Loucy (cell line): ENCODE results near the gene PTPN21.

Source experiments
- H2AFZ ChIP-seq: fragments of 200-600 bp; sonication (generic); 2 replicates; pipeline ENCODE4 v1.6.0; 2016; ENCODE audit warnings: antibody characterized with exemption, mild to moderate bottlenecking, low read length, moderate library complexity
- H3F3A ChIP-seq: fragments of 200-600 bp; 2 replicates; pipeline ENCODE4 v1.6.0; 2016; ENCODE audit warnings: antibody characterized with exemption, low read depth, mild to moderate bottlenecking
- H3K27me3 ChIP-seq: fragments of 200-600 bp; sonication (generic); 2 replicates; pipeline ENCODE4 v1.6.1; 2014; ENCODE audit warnings: low read length, mild to moderate bottlenecking; ENCODE audit not compliant: insufficient read depth, poor library complexity, severe bottlenecking
- H3K36me3 ChIP-seq: fragments of 200-600 bp; sonication (generic); 2 replicates; pipeline ENCODE4 v1.6.1; 2016; ENCODE audit warnings: low read length; ENCODE audit not compliant: insufficient read depth
- H3K4me1 ChIP-seq: fragments of 200-600 bp; sonication (generic); 2 replicates; pipeline ENCODE4 v1.5.1; 2014; ENCODE audit warnings: low read length, mild to moderate bottlenecking; ENCODE audit not compliant: insufficient read depth, poor library complexity, severe bottlenecking
- H3K4me2 ChIP-seq: fragments of 200-600 bp; sonication (generic); 2 replicates; pipeline ENCODE4 v1.6.0; 2014; ENCODE audit warnings: antibody characterized with exemption, low read length, low read depth, mild to moderate bottlenecking; ENCODE audit not compliant: poor library complexity, severe bottlenecking
- H3K4me3 ChIP-seq: fragments of 200-600 bp; sonication (generic); 2 replicates; pipeline ENCODE4 v1.5.1; 2014; ENCODE audit warnings: low read length, mild to moderate bottlenecking, mixed read lengths; ENCODE audit not compliant: poor library complexity, severe bottlenecking
- H3K79me2 ChIP-seq: fragments of 200-600 bp; sonication (generic); 2 replicates; pipeline ENCODE4 v1.6.1; 2014; ENCODE audit warnings: low read length; ENCODE audit not compliant: insufficient read depth
- H3K9ac ChIP-seq: fragments of 200-600 bp; sonication (generic); 2 replicates; pipeline ENCODE4 v1.6.0; 2014; ENCODE audit warnings: mild to moderate bottlenecking, low read depth, low read length, moderate library complexity; ENCODE audit not compliant: poor library complexity, severe bottlenecking
- H3K9me2 ChIP-seq: fragments of 200-600 bp; sonication (generic); replicated peaks from 2 replicates; pipeline ENCODE4 v1.6.1; 2016; ENCODE audit warnings: low read depth, low read length, mixed read lengths
- H3K9me3 ChIP-seq: fragments of 200-600 bp; sonication (generic); 2 replicates; pipeline ENCODE4 v1.6.1; 2014; ENCODE audit warnings: mild to moderate bottlenecking, antibody characterized with exemption, low read length, low read depth; ENCODE audit not compliant: insufficient read depth
- H4K20me1 ChIP-seq: fragments of 200-600 bp; sonication (generic); 2 replicates; pipeline ENCODE4 v1.6.0; 2014; ENCODE audit warnings: antibody characterized with exemption, low read length, mild to moderate bottlenecking; ENCODE audit not compliant: insufficient read depth, poor library complexity, severe bottlenecking
- CTCF ChIP-seq: fragments of 200-600 bp; sonication (generic); conservative IDR thresholded peaks from 2 replicates; pipeline ENCODE4 v1.5.1; 2014; ENCODE audit warnings: mild to moderate bottlenecking, antibody characterized with exemption, low read length
- EZH2phosphoT487 ChIP-seq: fragments of 200-600 bp; IDR thresholded peaks from 2 replicates; pipeline ENCODE4 v1.6.1; 2018; ENCODE audit warnings: antibody characterized with exemption, mild to moderate bottlenecking, moderate library complexity, borderline replicate concordance

The PTPN21 gene

DNA sequence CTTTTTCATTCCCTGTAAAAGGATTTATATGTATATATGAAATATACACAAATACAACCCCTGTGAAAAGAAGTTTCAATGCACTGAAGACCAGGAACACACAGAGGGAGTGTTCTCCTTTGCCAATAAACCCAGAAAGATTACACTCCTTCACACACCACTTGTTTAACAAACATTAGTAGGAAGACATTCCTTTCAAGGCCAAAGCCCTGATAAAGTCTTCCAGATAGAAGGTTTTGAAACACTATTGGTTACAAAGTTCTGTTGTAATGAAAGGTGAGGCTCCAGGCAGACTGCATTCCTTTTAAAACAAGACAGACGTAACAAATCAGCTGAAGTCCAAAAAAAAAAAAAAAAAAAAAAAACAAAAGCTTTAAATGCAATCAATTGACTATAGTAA is 81.0 kb downstream of the PTPN21 start:
- no peaks in the 10 kb centered on the region for H3K9me2 ChIP-seq
- TF ChIP-seq CTCF (no peak), EZH2phosphoT487 (no peak)
- no peaks in the 10 kb centered on the region for H3K27me3 ChIP-seq
- no peaks in the 10 kb centered on the region for H3F3A ChIP-seq
- H2AFZ ChIP-seq: no peak overlapping the region
- H3K4me2 ChIP-seq: no peak overlapping the region
- H3K9me3 ChIP-seq: no peaks in the 10 kb centered on the region
- no peaks in the 10 kb centered on the region for H4K20me1 ChIP-seq
- H3K4me1 ChIP-seq: no peaks in the 10 kb centered on the region
- H3K79me2 ChIP-seq: no peaks in the 10 kb centered on the region
- H3K9ac ChIP-seq: no peak overlapping the region
- no peak overlapping the region for H3K4me3 ChIP-seq
- H3K36me3 ChIP-seq: no peaks in the 10 kb centered on the region

DNA sequence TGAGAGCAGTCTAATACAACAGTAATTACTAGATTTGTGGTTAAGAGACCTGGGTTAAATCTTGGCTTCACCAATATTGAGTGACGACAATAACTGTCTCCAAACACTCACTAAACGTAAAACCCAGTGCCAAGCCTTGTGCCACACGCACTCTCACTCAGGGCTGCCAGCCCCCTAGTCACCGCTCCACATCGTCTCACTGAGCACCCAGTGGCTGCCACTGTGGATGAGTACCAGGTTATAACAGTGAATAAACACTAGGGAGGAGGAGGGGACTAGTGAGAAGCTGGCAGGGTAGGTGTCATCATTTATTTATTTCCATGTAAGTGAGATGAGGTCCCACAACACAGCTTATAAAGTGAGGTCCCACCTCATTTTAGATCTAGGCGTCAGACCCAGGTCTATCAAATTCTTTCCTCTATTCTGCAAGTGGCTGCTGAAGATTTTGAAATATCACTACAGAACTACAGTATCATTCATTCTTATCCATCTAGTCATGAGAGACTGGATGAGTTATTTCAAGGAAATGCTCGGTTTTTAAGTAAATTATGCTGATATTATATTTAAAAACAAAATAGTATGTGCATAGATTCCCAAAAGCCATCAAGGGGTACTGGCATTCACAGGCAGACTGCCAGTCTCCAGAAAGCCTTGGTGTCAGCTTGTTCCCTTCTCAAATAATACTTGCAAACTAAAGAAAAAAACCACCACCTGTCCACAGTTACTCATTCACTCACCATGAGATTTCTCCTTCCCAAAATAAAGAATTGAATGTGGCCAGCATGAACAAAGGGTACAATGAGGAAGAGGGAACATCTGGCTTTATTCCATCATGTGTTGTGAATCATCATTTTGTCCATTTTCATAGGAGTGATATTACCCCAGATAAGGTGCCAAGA is 84.0 kb downstream of the PTPN21 start:
- Histone ChIP-seq H3K4me2 (no peak overlapping the region), H3K9me2 (no peaks in the 10 kb centered on the region), H3K36me3 (no peaks in the 10 kb centered on the region), H2AFZ (no peak overlapping the region), H3K4me1 (no peaks in the 10 kb centered on the region), H3K27me3 (no peaks in the 10 kb centered on the region), H4K20me1 (no peaks in the 10 kb centered on the region), H3K9me3 (no peaks in the 10 kb centered on the region), H3K4me3 (no peak overlapping the region), H3K9ac (no peak overlapping the region), H3F3A (no peaks in the 10 kb centered on the region), H3K79me2 (no peaks in the 10 kb centered on the region)
- TF ChIP-seq CTCF (no peak), EZH2phosphoT487 (no peak)

DNA sequence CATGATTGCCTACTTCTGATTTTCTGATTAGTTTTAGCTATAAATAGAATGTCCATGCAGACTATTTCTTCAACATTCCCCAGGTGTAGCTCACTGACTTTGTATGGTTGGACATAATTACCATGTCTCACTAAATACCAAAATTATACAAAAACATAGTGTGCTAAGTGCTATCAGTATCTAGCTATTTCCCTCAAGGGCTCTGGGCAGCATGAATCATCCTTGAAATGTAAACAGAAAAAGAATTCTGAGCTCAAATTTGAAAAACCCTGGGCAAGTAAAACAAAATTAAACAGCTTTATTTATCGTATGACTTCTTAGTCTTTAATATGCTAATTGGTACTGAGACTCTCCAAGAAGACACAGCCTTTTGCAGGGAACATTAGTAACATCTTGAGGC is 86.4 kb downstream of the PTPN21 start:
- Histone ChIP-seq H3K9me2 (no peaks in the 10 kb centered on the region), H3K79me2 (no peaks in the 10 kb centered on the region), H3F3A (no peaks in the 10 kb centered on the region), H3K27me3 (no peaks in the 10 kb centered on the region), H3K4me3 (no peak overlapping the region), H3K4me1 (no peaks in the 10 kb centered on the region), H2AFZ (no peak overlapping the region), H4K20me1 (no peaks in the 10 kb centered on the region), H3K36me3 (no peaks in the 10 kb centered on the region), H3K4me2 (no peak overlapping the region), H3K9ac (no peak overlapping the region), H3K9me3 (no peaks in the 10 kb centered on the region)
- TF ChIP-seq EZH2phosphoT487 (no peak), CTCF (no peak)
